T-helper 1 cell treated with Interleukin-12 subunit alpha and Interleukin-12 subunit beta and Interleukin-4 antibody, amounts not matched to agents 30 μg/mL and 1 μg/mL, for 36 hours (primary cell): ENCODE results near the gene TLL2.

Source experiments
- H3K27ac Mint-ChIP-seq: one replicate; pipeline ENCODE4 v1.8.0; 2021; ENCODE audit warnings: mild to moderate bottlenecking, mixed read lengths
- H3K27me3 Mint-ChIP-seq: one replicate; pipeline ENCODE4 v1.8.0; 2021; ENCODE audit warnings: low read depth, mixed read lengths
- H3K36me3 Mint-ChIP-seq: one replicate; pipeline ENCODE4 v1.8.0; 2021; ENCODE audit warnings: low read depth, mixed read lengths
- H3K4me1 Mint-ChIP-seq: one replicate; pipeline ENCODE4 v1.8.0; 2021; ENCODE audit warnings: low read depth, mixed read lengths
- H3K4me3 Mint-ChIP-seq: one replicate; pipeline ENCODE4 v1.8.0; 2021; ENCODE audit warnings: mild to moderate bottlenecking, moderate library complexity, mixed read lengths
- H3K9me3 Mint-ChIP-seq: one replicate; pipeline ENCODE4 v1.8.0; 2021; ENCODE audit warnings: mixed read lengths

TLL2 gene

GRCh38 chr10:96339956-96340904 is 173.5 kb downstream of the TLL2 start:
- Mint-ChIP-seq H3K27me3 (peaks cover 13% of the 10 kb centered on the region), H3K9me3 (no peaks in the 10 kb centered on the region), H3K36me3 (no peaks in the 10 kb centered on the region), H3K27ac (no peak overlapping the region), H3K4me3 (no peak overlapping the region), H3K4me1 (no peaks in the 10 kb centered on the region)

GRCh38 chr10:96339383-96339782 is 174.3 kb downstream of the TLL2 start:
- Mint-ChIP-seq H3K9me3 (no peaks in the 10 kb centered on the region), H3K27ac (no peak overlapping the region), H3K27me3 (peaks cover 13% of the 10 kb centered on the region), H3K36me3 (no peaks in the 10 kb centered on the region), H3K4me1 (no peaks in the 10 kb centered on the region), H3K4me3 (no peak overlapping the region)

- Mint-ChIP-seq H3K27me3 (peaks cover 17% of the 10 kb centered on the region), H3K4me1 (no peaks in the 10 kb centered on the region), H3K36me3 (no peaks in the 10 kb centered on the region), H3K27ac (no peak overlapping the region), H3K9me3 (no peaks in the 10 kb centered on the region), H3K4me3 (no peak overlapping the region)
Observed at GRCh38 chr10:96338279-96338925, 175.3 kb downstream of the TLL2 start.

GRCh38 chr10:96337106-96337505 is 176.6 kb downstream of the TLL2 start:
- Mint-ChIP-seq H3K27me3 (peaks cover 17% of the 10 kb centered on the region), H3K36me3 (no peaks in the 10 kb centered on the region), H3K4me3 (no peak overlapping the region), H3K9me3 (no peaks in the 10 kb centered on the region), H3K4me1 (no peaks in the 10 kb centered on the region), H3K27ac (no peak overlapping the region)

- no peak overlapping the region for H3K27ac Mint-ChIP-seq
- H3K4me1 Mint-ChIP-seq: no peaks in the 10 kb centered on the region
Observed at GRCh38 chr10:96334616-96335526, 178.9 kb downstream of the TLL2 start.

GRCh38 chr10:96333101-96333500 is 180.6 kb downstream of the TLL2 start:
- Mint-ChIP-seq H3K36me3 (no peaks in the 10 kb centered on the region), H3K4me3 (no peak overlapping the region), H3K27ac (no peak overlapping the region), H3K9me3 (no peaks in the 10 kb centered on the region), H3K4me1 (no peaks in the 10 kb centered on the region), H3K27me3 (peaks cover 26% of the 10 kb centered on the region)

More at GRCh38 chr10:96334616-96335526, 178.9 kb downstream of the TLL2 start:
- H3K4me3 Mint-ChIP-seq: no peak overlapping the region
- H3K27me3 Mint-ChIP-seq: peaks cover 23% of the 10 kb centered on the region
- H3K36me3 Mint-ChIP-seq: no peaks in the 10 kb centered on the region
- no peaks in the 10 kb centered on the region for H3K9me3 Mint-ChIP-seq

- Mint-ChIP-seq H3K36me3 (no peaks in the 10 kb centered on the region), H3K27me3 (peaks cover 22% of the 10 kb centered on the region), H3K9me3 (no peaks in the 10 kb centered on the region), H3K4me1 (no peaks in the 10 kb centered on the region), H3K27ac (no peak overlapping the region), H3K4me3 (no peak overlapping the region)
Observed at GRCh38 chr10:96327462-96327861, 186.3 kb downstream of the TLL2 start.

GRCh38 chr10:96325719-96326373 is 187.9 kb downstream of the TLL2 start:
- peaks cover 17% of the 10 kb centered on the region for H3K27me3 Mint-ChIP-seq
- no peaks in the 10 kb centered on the region for H3K9me3 Mint-ChIP-seq
- H3K4me1 Mint-ChIP-seq: no peaks in the 10 kb centered on the region
- H3K36me3 Mint-ChIP-seq: no peaks in the 10 kb centered on the region
- no peak overlapping the region for H3K27ac Mint-ChIP-seq
- no peak overlapping the region for H3K4me3 Mint-ChIP-seq

- Mint-ChIP-seq H3K27me3 (peaks cover 26% of the 10 kb centered on the region), H3K27ac (no peak overlapping the region), H3K4me3 (no peak overlapping the region), H3K36me3 (no peaks in the 10 kb centered on the region), H3K9me3 (no peaks in the 10 kb centered on the region), H3K4me1 (no peaks in the 10 kb centered on the region)
Observed at GRCh38 chr10:96324447-96324846, 189.3 kb downstream of the TLL2 start.

- H3K4me3 Mint-ChIP-seq: no peak overlapping the region
- no peak overlapping the region for H3K27ac Mint-ChIP-seq
- no peaks in the 10 kb centered on the region for H3K4me1 Mint-ChIP-seq
- no peaks in the 10 kb centered on the region for H3K9me3 Mint-ChIP-seq
- peaks cover 21% of the 10 kb centered on the region for H3K27me3 Mint-ChIP-seq
- H3K36me3 Mint-ChIP-seq: no peaks in the 10 kb centered on the region
Observed at GRCh38 chr10:96322275-96322674, 191.5 kb downstream of the TLL2 start.

GRCh38 chr10:96321822-96322221 is 191.9 kb downstream of the TLL2 start:
- no peak overlapping the region for H3K27ac Mint-ChIP-seq
- no peaks in the 10 kb centered on the region for H3K4me1 Mint-ChIP-seq
- no peaks in the 10 kb centered on the region for H3K36me3 Mint-ChIP-seq
- no peaks in the 10 kb centered on the region for H3K9me3 Mint-ChIP-seq
- no peak overlapping the region for H3K4me3 Mint-ChIP-seq
- peaks cover 18% of the 10 kb centered on the region for H3K27me3 Mint-ChIP-seq

GRCh38 chr10:96319754-96320474 is 193.8 kb downstream of the TLL2 start:
- H3K27ac Mint-ChIP-seq: no peak overlapping the region
- peaks cover 17% of the 10 kb centered on the region for H3K27me3 Mint-ChIP-seq
- H3K4me1 Mint-ChIP-seq: no peaks in the 10 kb centered on the region
- H3K36me3 Mint-ChIP-seq: no peaks in the 10 kb centered on the region
- H3K9me3 Mint-ChIP-seq: no peaks in the 10 kb centered on the region
- no peak overlapping the region for H3K4me3 Mint-ChIP-seq

GRCh38 chr10:96317067-96317833 is 196.5 kb downstream of the TLL2 start:
- Mint-ChIP-seq H3K36me3 (no peaks in the 10 kb centered on the region), H3K27ac (no peak overlapping the region), H3K27me3 (peaks cover 12% of the 10 kb centered on the region), H3K4me1 (no peaks in the 10 kb centered on the region), H3K4me3 (no peak overlapping the region), H3K9me3 (no peaks in the 10 kb centered on the region)
